OCI-LY3 (cell line): ENCODE results near the gene OPCML.

Source experiments
- CTCF ChIP-seq: fragments of 200-600, 300-600 bp; sonication (generic); IDR thresholded peaks from 2 replicates; pipeline ENCODE4 v1.5.1; 2014; ENCODE audit warnings: antibody characterized with exemption, low read length, low read depth
- EZH2phosphoT487 ChIP-seq: fragments of 200-600 bp; shearing (Covaris generic); IDR thresholded peaks from 2 replicates; pipeline ENCODE4 v1.6.1; 2018; ENCODE audit warnings: antibody characterized with exemption, mixed run types, low read depth

GRCh38 chr11:132987936-132988335, 544.4 kb downstream of the OPCML start:
- TF ChIP-seq CTCF (no peak), EZH2phosphoT487 (no peak)
